NB4 (cell line): ENCODE measurements around the gene TNP1.

Experiments used
- DNase-seq: peaks from one replicate; pipeline ENCODE4 v3.0.0; 2010; ENCODE audit warnings: low read depth
- H3K4me3 ChIP-seq: one replicate; pipeline ENCODE4 v1.5.1; 2011; ENCODE audit warnings: mild to moderate bottlenecking, low read depth, low read length, moderate library complexity
- MYC ChIP-seq: IDR thresholded peaks from 2 replicates; pipeline ENCODE4 v1.6.1; 2011; ENCODE audit warnings: low read depth, low read length
- POLR2A ChIP-seq: IDR thresholded peaks from 2 replicates; pipeline ENCODE4 v1.6.1; 2011; ENCODE audit warnings: mild to moderate bottlenecking; ENCODE audit not compliant: insufficient read length; ENCODE audit errors: extremely low read depth
- TF ChIP-seq, protein P1 (sequence below): IDR thresholded peaks from 2 replicates; pipeline ENCODE4 v1.6.1; 2011; ENCODE audit warnings: low read depth, low read length
- TF ChIP-seq, protein P2 (sequence below): IDR thresholded peaks from one replicate; pipeline ENCODE4 v1.5.1; 2012; ENCODE audit warnings: low read depth, low read length

The TNP1 gene

DNA sequence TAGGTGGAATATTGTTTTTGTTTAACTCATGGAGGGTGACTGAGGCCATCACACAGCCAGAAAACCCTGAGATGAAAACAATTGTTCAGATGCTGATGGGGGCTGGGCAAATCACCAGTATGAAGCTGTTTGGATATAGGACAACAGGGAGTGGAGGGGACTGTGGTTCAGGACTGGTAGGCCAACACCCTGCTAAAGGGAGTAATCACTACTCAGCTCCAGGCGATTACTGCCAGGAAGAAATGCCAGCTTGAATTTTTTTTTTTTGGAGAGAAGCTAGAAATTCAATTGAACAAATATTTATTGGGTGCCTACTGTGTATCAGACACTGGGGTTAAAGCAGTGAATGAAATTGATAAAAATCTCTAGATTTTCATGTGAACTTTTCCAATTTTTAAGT is 37.4 kb downstream of the TNP1 start:
- DNase-seq, result no peak
- TF ChIP-seq POLR2A, result no peak
- no peak overlapping the region for H3K4me3 ChIP-seq

DNA sequence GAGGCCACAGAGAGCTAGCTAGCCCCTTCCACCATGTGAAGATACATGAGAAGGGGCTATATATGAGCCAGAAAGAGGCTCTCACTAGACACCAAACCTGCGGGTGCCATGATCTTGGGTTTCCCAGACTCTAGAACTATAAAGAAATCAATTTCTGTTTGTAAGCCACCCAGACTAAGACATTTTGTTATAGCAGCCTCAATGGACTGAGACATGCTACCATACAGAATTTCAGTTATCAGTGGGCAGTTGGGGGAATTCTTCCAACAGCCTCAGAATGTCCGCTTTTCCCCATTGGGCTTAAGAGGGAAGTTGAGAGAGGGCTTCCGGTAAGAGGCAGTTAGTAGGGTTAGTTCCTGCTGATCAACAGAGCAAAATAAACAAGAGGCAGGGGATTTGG is 39.2 kb downstream of the TNP1 start:
- TF ChIP-seq, protein P1, sequence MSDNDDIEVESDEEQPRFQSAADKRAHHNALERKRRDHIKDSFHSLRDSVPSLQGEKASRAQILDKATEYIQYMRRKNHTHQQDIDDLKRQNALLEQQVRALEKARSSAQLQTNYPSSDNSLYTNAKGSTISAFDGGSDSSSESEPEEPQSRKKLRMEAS, result no peak
- TF ChIP-seq, protein P2, sequence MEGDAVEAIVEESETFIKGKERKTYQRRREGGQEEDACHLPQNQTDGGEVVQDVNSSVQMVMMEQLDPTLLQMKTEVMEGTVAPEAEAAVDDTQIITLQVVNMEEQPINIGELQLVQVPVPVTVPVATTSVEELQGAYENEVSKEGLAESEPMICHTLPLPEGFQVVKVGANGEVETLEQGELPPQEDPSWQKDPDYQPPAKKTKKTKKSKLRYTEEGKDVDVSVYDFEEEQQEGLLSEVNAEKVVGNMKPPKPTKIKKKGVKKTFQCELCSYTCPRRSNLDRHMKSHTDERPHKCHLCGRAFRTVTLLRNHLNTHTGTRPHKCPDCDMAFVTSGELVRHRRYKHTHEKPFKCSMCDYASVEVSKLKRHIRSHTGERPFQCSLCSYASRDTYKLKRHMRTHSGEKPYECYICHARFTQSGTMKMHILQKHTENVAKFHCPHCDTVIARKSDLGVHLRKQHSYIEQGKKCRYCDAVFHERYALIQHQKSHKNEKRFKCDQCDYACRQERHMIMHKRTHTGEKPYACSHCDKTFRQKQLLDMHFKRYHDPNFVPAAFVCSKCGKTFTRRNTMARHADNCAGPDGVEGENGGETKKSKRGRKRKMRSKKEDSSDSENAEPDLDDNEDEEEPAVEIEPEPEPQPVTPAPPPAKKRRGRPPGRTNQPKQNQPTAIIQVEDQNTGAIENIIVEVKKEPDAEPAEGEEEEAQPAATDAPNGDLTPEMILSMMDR, result no peak
- TF ChIP-seq POLR2A (no peak), MYC (no peak)
- no peak overlapping the region for H3K4me3 ChIP-seq
- no peak for DNase-seq

DNA sequence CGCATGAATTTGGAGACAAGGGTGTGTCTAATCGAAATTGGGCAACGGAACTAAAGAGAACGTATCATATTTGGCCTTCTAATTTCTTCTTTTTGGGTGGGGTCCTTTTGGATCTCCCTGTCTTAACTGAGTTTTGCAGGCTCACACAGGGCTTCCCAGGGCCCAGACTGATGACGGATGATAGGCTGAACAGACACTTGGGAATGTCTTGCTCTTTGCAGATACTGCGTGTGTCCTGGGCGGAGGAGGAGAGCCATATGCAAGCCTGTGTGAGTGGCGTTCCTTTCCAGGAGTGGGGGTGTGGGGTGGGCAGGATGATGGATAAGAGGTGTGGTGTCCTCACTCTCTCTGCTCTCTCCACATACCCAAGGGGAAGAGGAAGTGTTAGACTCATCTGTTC is 40.1 kb downstream of the TNP1 start:
- TF ChIP-seq, protein P1, result no peak
- no peak for TF ChIP-seq POLR2A
- no peak for TF ChIP-seq MYC
- TF ChIP-seq, protein P2, result no peak
- no peak for DNase-seq
- no peak overlapping the region for H3K4me3 ChIP-seq

DNA sequence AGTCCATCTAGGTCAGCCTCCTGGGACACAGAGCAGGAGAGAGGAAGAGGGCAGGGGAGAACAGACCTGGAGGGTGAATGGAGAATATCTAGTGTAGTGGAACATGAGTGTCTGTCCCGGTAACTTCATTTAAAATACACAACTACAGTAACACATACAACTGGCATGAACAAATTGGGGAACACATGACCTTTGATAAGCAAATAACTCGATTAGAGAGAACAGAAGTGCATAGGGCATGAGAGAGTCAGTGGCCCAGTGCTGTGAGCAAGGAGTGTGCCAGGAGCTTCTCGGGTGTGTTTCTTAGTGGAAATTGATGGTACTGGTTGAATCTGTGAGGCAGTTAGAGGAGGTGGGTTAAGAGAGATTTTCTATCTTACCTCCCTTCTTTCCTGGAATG is 40.8 kb downstream of the TNP1 start:
- DNase-seq, result no peak
- TF ChIP-seq, protein P1, result no peak
- TF ChIP-seq MYC, result no peak
- no peak for TF ChIP-seq POLR2A
- TF ChIP-seq, protein P2, result no peak
- no peak overlapping the region for H3K4me3 ChIP-seq

DNA sequence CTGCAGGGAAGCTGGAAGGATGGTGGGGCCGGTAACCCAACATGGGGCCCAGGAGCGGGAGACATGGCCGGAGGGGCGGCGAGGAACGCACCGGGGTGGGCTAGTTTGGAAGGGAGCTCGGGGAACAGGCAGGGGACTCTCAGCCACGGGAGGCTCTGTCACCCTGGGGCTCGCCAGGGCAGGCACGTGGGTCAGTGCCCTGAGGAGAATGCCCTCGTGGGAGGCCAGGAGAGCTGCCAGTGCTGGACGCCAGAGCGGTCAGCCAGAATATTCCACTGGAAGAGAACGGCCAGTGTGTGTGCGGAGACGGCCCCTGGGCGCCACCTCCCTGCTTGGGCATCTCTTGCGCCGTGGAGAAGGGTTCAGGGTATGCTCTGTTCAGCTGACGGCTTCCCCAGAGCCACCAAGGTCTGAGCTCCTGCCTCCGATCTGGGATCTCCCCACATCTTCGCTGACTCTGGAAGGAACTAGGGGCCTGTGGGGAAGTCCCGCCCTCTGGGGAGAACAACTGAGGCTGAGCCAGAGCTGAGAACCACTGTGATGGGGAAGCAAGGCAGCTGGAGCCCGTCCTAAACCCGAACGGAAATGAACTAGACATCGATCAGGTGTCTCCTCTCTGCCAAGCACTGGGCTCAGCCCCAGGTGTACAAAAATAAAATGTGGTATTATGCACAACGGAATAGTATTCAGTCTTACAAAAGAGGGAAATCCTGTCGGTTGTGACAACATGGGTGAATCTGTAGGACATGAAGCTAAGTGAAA is 49.3 kb downstream of the TNP1 start:
- DNase-seq, result no peak
- TF ChIP-seq, protein P2, result no peak
- TF ChIP-seq, protein P1, result no peak
- TF ChIP-seq POLR2A (no peak), MYC (no peak)
- H3K4me3 ChIP-seq, result no peak overlapping the region
